HepG2 (cell line): Measurements from ENCODE around the gene FTL. TPM values are rescaled to one million over a fixed set of nuclear protein-coding genes. Genes with fewer than 3 reads are reported as not detected.

Source experiments
- BCL6 ChIP-seq: IDR thresholded peaks from 2 replicates; pipeline ENCODE4 v1.6.1; 2016; ENCODE audit warnings: missing genetic modification reagents, missing compliant biosample characterization
- EZH2 ChIP-seq: conservative IDR thresholded peaks from 2 replicates; pipeline ENCODE4 v1.6.1; 2012; ENCODE audit warnings: mild to moderate bottlenecking, low read depth, low read length, moderate library complexity
- HNF4A ChIP-seq: sonication (generic); formaldehyde crosslinking; IDR thresholded peaks from 2 replicates; pipeline ENCODE4 v1.4.0; 2020; ENCODE audit warnings: missing genetic modification reagents
- MLLT10 ChIP-seq: sonication (generic); formaldehyde crosslinking; IDR thresholded peaks from 2 replicates; pipeline ENCODE4 v1.4.0; 2020; ENCODE audit warnings: missing genetic modification reagents
- NR2F6 ChIP-seq, 2 experiments: IDR thresholded peaks; 2 replicates each; pipeline ENCODE4 v1.6.1; 2016; ENCODE audit warnings: antibody characterized with exemption in 1 of 2, mild to moderate bottlenecking in 1 of 2
- PHB2 ChIP-seq: fragments of 450-650 bp; IDR thresholded peaks from 2 replicates; pipeline ENCODE4 v1.6.1; 2018; ENCODE audit not compliant: partially characterized antibody
- RXRA ChIP-seq: sonication (generic); formaldehyde crosslinking; IDR thresholded peaks from 2 replicates; pipeline ENCODE4 v1.5.1; 2020; ENCODE audit warnings: missing genetic modification reagents
- SALL1 ChIP-seq: sonication (generic); formaldehyde crosslinking; IDR thresholded peaks from 2 replicates; pipeline ENCODE4 v1.8.0; 2022; ENCODE audit warnings: mild to moderate bottlenecking, missing genetic modification reagents
- SALL2 ChIP-seq: sonication (generic); formaldehyde crosslinking; IDR thresholded peaks from 2 replicates; pipeline ENCODE4 v1.8.1; 2023; ENCODE audit warnings: mild to moderate bottlenecking, missing genetic modification reagents, inconsistent platforms
- SNAPC2 ChIP-seq: sonication (generic); formaldehyde crosslinking; IDR thresholded peaks from 2 replicates; pipeline ENCODE4 v1.8.1; 2022; ENCODE audit warnings: mild to moderate bottlenecking, missing genetic modification reagents
- TBX3 ChIP-seq: fragments of 450-650 bp; IDR thresholded peaks from 2 replicates; pipeline ENCODE4 v1.6.1; 2017; ENCODE audit warnings: antibody characterized with exemption, mild to moderate bottlenecking, inconsistent platforms, borderline replicate concordance
- TEAD3 ChIP-seq: optimal IDR thresholded peaks from 2 replicates; pipeline ENCODE3; 2016; ENCODE audit warnings: borderline replicate concordance
- polyA plus RNA-seq, 8 experiments: library from polyadenylated mRNA; depleted of rRNA in 3 of 8; stranded (reverse) in 7 of 8; unstranded in 1 of 8; fragments of >200 nt; fragmentation: Illumina TruSeq in 4 of 8; extraction: Trizol in 4 of 8; gene quantifications; 2 replicates each; pipeline versions ENCODE4 v1.2.1 to v1.2.3, GENCODE V29; 2011 to 2016; ENCODE audit warnings: low read depth in 4 of 8, missing spikeins in 1 of 8, mixed read lengths in 1 of 8; ENCODE audit not compliant: insufficient read depth in 1 of 8
- total RNA-seq, 5 experiments: library from RNA; depleted of rRNA; stranded (reverse); fragments of >200 nt; fragmentation: Illumina TruSeq; extraction: Trizol; gene quantifications; 2 replicates each; pipeline ENCODE4 v1.2.3, GENCODE V29; 2016; ENCODE audit warnings: low read depth in 1 of 5
- TF ChIP-seq, protein P1 (sequence below): sonication (generic); formaldehyde crosslinking; IDR thresholded peaks from 2 replicates; pipeline ENCODE4 v1.4.0; 2020; ENCODE audit warnings: missing genetic modification reagents, low read depth, mild to moderate bottlenecking, borderline replicate concordance
- TF ChIP-seq, protein P2 (sequence below): sonication (generic); formaldehyde crosslinking; IDR thresholded peaks from 2 replicates; pipeline ENCODE4 v1.4.0; 2020; ENCODE audit warnings: low read depth, missing genetic modification reagents
- TF ChIP-seq, protein P3 (sequence below): sonication (generic); formaldehyde crosslinking; IDR thresholded peaks from 2 replicates; pipeline ENCODE4 v1.4.0; 2020; ENCODE audit warnings: missing genetic modification reagents, borderline replicate concordance

The FTL gene
- total and polyA plus RNA-seq, 2 of the 13 experiments (the other 11 are each of a cell fraction or from before 2014, with no cell fraction given): 2,721 to 8,800 TPM

DNA sequence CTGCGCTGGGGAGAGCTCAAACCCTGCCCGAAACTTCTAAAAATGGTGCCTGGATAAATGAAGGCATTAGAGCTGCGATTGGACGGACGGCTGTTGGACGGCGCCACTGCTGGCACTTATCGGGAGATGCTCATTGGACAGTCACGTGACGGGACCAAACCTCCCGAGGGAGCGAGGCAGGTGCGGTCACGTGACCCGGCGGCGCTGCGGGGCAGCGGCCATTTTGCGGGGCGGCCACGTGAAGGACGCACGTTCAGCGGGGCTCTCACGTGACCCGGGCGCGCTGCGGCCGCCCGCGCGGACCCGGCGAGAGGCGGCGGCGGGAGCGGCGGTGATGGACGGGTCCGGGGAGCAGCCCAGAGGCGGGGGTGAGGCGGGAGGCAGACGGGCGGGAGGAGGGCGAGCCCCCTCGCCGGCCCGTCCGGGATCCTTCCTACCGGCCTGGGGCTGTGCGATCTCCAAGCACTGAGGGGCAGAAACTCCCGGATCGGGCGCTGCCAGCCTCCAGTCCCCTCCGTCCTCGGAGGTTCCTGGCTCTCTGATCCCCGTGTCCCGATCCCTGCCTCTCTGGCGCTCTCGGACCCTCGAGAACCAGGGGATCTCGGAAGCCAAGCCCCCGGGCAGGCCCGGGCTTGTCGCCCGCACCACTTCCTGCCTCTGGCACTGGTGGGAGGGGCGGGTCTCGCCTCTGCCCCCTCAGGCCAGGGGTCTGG lies 10.4 kb upstream of the FTL start, which contains the start of gene BAX (continued):
- TF ChIP-seq, protein P1, sequence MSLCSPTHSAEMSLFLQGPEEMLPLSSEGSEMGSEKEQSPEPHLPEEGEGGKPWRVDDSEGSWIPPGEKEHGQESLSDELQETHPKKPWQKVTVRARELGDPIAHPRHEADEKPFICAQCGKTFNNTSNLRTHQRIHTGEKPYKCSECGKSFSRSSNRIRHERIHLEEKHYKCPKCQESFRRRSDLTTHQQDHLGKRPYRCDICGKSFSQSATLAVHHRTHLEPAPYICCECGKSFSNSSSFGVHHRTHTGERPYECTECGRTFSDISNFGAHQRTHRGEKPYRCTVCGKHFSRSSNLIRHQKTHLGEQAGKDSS: no peak; the same call in 1 of the 2 replicates
- TF ChIP-seq RXRA (CRISPR knock-in tag): 0 out of 2 replicates have a peak, but pooled peaks have one; percentile 9
- peak; percentile 85 for TF ChIP-seq SALL1
- no peak for TF ChIP-seq EZH2
- TF ChIP-seq TEAD3 (CRISPR knock-in tag): peak; percentile 71
- no peak for TF ChIP-seq PHB2
- TF ChIP-seq HNF4A: no peak; the same call in 1 of the 2 replicates
- TF ChIP-seq SNAPC2: peak; percentile 50; the same call in 1 of the 2 replicates
- TF ChIP-seq, protein P2, sequence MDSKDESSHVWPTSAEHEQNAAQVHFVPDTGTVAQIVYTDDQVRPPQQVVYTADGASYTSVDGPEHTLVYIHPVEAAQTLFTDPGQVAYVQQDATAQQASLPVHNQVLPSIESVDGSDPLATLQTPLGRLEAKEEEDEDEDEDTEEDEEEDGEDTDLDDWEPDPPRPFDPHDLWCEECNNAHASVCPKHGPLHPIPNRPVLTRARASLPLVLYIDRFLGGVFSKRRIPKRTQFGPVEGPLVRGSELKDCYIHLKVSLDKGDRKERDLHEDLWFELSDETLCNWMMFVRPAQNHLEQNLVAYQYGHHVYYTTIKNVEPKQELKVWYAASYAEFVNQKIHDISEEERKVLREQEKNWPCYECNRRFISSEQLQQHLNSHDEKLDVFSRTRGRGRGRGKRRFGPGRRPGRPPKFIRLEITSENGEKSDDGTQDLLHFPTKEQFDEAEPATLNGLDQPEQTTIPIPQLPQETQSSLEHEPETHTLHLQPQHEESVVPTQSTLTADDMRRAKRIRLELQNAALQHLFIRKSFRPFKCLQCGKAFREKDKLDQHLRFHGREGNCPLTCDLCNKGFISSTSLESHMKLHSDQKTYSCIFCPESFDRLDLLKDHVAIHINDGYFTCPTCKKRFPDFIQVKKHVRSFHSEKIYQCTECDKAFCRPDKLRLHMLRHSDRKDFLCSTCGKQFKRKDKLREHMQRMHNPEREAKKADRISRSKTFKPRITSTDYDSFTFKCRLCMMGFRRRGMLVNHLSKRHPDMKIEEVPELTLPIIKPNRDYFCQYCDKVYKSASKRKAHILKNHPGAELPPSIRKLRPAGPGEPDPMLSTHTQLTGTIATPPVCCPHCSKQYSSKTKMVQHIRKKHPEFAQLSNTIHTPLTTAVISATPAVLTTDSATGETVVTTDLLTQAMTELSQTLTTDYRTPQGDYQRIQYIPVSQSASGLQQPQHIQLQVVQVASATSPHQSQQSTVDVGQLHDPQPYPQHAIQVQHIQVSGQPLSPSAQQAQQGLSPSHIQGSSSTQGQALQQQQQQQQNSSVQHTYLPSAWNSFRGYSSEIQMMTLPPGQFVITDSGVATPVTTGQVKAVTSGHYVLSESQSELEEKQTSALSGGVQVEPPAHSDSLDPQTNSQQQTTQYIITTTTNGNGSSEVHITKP: peak; percentile 84
- peak; percentile 86 for TF ChIP-seq SALL2 (CRISPR knock-in tag)
- TF ChIP-seq, protein P3, sequence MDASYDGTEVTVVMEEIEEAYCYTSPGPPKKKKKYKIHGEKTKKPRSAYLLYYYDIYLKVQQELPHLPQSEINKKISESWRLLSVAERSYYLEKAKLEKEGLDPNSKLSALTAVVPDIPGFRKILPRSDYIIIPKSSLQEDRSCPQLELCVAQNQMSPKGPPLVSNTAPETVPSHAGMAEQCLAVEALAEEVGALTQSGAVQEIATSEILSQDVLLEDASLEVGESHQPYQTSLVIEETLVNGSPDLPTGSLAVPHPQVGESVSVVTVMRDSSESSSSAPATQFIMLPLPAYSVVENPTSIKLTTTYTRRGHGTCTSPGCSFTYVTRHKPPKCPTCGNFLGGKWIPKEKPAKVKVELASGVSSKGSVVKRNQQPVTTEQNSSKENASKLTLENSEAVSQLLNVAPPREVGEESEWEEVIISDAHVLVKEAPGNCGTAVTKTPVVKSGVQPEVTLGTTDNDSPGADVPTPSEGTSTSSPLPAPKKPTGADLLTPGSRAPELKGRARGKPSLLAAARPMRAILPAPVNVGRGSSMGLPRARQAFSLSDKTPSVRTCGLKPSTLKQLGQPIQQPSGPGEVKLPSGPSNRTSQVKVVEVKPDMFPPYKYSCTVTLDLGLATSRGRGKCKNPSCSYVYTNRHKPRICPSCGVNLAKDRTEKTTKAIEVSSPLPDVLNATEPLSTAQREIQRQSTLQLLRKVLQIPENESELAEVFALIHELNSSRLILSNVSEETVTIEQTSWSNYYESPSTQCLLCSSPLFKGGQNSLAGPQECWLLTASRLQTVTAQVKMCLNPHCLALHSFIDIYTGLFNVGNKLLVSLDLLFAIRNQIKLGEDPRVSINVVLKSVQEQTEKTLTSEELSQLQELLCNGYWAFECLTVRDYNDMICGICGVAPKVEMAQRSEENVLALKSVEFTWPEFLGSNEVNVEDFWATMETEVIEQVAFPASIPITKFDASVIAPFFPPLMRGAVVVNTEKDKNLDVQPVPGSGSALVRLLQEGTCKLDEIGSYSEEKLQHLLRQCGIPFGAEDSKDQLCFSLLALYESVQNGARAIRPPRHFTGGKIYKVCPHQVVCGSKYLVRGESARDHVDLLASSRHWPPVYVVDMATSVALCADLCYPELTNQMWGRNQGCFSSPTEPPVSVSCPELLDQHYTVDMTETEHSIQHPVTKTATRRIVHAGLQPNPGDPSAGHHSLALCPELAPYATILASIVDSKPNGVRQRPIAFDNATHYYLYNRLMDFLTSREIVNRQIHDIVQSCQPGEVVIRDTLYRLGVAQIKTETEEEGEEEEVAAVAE (CRISPR knock-in tag): no peak
- TF ChIP-seq TBX3: peak; percentile 39; the same call in 1 of the 2 replicates
- no peak for TF ChIP-seq NR2F6 (IDR thresholded peaks at IDR 0.05)
- TF ChIP-seq NR2F6 (CRISPR knock-in tag; IDR thresholded peaks at IDR 0.05): peak; percentile 13; the same call in 1 of the 2 replicates
- TF ChIP-seq BCL6 (CRISPR knock-in tag): 0 out of 2 replicates have a peak, but pooled peaks have one; percentile 23
- TF ChIP-seq MLLT10: no peak
